ENCODE measurements around the gene CREB5.

The CREB5 gene

DNA sequence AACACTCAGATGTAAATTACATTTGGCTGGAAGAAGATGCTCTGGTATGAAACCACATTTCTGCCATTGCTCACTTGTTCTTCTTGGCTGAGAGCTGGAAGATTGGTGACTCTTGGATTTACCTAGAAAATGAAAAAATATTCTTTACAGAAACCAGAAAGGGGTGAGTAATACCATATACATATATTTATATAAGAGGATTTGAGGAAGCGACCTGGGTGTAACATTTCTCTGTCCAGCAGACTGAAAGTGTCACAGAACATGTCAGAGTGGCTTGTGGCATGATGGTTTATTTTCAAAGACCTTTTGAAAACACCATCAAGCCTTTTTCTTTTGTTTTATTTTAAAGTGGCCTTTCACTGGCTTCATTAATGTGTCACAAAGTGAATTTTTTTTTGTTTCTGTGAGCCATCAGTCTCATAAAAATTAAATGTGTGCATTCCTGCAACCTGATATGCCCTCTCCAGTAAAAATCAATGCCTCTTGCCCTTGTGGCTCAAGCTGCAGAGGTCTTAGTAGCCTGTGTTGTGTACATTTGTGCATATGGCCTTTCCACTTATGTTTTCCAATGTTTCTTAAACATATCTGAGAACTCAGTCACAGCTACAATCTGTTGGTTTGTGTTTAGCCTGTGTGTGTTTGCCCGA, 23.5 kb downstream of the CREB5 start:
- DNase-seq, result no peak

DNA sequence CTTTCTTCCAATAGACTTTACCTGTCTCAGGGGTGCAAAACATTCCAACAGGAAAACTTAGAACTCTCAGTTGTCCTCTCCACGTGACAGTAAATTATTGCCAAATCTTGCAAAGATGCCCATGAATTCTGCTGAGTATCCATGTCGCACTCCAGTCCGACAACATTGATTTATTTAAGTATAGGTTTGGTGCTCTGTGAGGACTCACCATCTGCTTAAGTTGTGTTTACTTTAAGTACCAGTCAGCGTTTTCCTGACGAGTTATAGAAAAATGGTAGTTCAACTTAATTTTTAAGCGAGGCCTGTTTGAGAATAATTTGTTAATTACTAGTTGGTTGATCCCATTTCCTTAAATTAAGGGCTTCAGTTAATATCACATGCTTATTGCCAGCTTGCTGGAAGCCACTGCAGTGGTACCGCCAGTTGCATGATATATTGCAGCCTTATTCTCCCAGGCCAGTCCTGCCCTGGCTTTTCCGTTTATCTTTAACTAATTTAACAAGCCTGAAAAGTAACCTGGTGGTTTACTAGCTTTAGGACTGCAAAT, 27.8 kb downstream of the CREB5 start:
- DNase-seq, result no peak

DNA sequence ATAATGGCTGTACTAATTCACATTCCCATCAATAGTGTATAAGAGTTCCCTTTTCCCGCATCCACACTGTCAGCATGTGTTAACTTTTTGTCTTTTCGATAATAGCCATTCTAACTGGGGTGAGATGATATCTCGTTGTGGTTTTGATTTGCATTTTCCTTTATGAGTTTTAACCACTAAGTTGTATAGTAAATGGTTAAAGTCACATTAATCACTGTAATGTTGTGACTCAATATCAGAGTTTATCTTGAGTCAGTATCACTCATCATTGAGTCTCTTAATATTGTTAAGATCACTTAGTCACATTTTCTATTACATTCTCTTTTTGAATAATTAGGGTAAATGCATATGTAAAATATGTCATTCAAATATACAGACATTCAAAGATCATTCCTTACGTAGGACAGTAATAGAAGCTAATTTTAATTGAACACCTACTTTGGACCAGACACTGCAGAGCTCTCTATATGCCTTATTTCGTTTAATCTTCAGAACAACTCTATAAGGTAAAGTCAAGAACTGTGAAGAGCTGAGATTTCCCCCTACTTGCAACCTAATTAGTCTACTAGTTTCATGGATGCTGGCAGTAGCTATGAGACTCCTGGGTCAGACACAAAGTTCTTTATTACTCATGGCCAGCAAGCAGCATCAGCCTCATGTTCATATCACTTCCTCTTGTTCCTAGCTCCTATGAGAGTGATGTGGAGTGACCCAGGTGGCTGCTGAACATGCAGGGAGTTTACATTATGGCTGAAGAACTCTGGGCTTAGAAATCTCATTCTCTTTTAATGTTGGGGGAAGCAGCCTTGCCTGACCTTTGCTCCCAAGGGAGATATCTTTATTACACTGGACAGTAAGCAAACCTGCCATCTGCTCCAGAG, 30.5 kb downstream of the CREB5 start:
- no peak for DNase-seq

DNA sequence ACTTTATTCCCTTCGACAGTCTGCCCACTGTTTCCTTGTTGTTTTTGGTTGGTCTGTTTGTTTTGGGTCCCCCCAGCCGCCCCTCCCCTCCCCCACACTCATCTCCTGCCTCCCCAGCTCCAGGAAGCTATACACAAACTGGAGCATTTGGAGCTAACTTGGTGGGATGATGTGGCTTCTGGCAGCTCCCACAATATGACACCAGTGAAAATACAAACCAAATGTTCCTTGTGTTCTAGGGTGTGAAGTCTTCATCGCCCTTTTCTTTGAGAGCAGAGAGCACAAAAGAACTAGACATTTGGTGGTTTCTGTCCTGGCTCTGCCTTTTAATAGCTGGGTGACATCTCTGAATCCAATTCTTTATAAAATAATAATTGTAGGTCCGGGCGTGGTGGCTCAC, 33.8 kb downstream of the CREB5 start:
- DNase-seq, result no peak

- no peak for DNase-seq
These were observed 34.8 kb downstream of the CREB5 start for GRCh38 chr7:28447071-28447470.

DNA sequence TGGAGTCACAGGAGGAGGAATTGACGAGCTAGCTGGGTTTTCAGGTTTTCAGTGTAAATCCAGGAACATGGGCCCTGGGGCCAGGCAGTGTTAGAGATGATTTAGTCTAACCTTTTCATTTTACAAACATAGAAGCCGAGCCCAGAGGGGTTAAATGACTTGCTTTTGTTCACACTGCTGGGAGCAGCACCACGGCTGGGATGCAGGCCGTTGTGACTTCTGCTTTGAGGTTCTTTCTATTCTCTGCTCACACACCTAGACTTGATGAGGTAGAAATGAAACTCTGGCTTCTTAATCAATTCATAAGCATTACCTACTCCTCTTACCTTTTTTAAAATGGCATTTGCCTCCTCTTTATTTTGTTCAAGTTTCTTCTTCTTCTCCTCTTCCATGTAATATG, 36.4 kb downstream of the CREB5 start:
- no peak for DNase-seq

DNA sequence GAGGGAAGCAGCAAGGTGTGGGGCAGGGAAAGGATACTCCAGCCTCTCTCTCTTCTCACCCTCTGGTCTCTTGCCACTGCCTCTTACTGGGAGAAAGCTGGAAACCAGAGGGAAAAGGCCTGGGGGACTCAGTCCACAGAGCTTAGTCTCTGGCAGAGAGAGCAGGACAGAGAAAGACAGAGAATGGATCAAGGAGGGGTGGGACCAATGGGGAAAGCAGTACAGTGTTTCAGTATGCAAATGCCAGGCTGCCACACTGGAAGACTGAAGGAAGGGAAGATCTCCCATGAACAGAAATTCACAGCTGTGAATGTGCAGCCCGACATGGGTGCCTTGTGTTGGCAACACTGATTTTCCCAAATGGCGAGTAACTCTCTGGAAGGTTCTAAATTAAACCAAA, 40.4 kb downstream of the CREB5 start:
- DNase-seq, result no peak

DNA sequence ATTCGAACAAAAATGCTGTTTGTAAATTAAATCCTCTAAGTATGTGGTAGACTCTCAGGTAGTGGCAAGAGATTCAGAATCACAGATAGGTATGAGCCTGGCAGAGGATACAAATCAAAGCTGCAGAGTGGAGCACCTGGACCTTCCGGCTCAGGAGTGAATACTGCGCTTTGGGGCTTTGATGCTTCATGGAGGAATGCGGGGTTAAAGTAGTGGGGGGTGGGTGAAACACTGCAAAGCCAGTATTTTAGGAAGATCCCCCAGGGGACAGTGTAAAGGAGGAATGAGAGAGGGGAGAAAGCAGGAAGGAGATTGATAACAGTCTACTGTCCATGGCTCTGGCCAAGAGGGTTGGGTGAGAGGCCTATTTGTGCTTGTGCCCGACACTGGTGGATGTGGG, 43.2 kb downstream of the CREB5 start:
- DNase-seq, result no peak

- DNase-seq, result no peak
These were observed 43.7 kb downstream of the CREB5 start for GRCh38 chr7:28456044-28456443.

- no peak for DNase-seq
These were observed 46.4 kb downstream of the CREB5 start for GRCh38 chr7:28458732-28459131.

GRCh38 chr7:28459306-28459705, 47.0 kb downstream of the CREB5 start:
- DNase-seq, result no peak

GRCh38 chr7:28465697-28466096, 53.4 kb downstream of the CREB5 start:
- DNase-seq, result no peak

DNA sequence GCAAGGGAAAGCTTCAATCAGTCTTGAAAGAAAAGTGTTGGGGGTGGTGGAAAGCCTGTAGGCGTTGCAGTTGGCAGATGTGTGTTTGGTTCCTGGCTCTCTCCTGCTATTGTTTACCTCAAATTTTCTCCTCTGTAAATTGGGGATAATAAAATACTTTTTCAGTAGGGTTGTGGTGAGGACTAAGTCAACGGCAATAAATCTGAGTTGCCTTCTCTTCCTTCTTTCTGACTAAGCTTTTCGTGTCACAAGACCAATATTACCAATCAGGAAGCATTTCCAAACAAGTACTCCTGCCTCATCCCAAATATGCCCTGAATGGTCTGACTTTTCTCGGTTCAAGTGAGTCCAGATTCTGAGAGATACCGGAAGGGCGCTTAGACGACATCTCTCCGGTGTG, 54.0 kb downstream of the CREB5 start:
- no peak for DNase-seq

GRCh38 chr7:28466885-28467284, 54.6 kb downstream of the CREB5 start:
- DNase-seq, result no peak

- no peak for DNase-seq
These were observed 57.2 kb downstream of the CREB5 start for GRCh38 chr7:28469562-28469961.

DNA sequence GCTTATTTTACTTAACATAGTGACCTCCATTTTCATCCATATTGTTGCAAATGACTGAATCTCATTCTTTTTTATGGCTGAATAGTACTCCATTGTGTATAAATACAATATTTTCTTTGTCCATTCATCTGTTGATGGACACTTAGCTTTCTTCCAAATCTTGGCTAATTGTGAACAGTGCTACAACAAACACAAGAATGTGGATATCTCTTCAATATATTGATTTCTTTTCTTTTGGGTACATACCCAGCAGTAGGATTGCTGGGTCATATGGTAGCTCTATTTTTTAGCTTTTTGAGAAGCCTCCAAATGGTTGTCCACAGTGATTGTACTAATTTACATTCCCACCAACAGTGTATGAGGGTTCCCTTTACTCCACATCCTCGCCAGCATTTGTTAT, 58.0 kb downstream of the CREB5 start:
- DNase-seq, result no peak

- no peak for DNase-seq
These were observed 60.0 kb downstream of the CREB5 start for GRCh38 chr7:28472332-28472731.

GRCh38 chr7:28473571-28474281, 61.4 kb downstream of the CREB5 start:
- no peak for DNase-seq

GRCh38 chr7:28474282-28474638, 61.9 kb downstream of the CREB5 start:
- DNase-seq, result no peak

- no peak for DNase-seq
These were observed 62.3 kb downstream of the CREB5 start for GRCh38 chr7:28474640-28475039.

DNA sequence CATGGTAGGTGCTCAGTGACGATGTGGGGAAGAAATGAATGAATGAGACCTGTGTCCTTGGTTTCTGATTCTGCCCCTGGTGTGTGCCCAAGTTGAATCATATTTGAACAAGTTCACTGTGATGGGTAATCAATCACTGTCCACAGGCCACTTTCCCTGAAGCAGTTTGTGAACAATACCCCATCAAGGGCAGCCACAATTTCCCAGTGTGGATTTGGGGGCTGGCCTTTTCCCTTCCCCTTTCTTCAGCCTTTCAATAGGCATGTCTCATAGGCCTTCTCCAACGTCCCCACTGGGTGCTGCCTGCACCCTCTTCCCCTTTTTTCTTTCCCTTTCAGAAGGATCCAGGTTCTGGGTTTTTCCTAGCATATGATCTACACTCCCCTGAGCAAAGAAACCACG, 64.7 kb downstream of the CREB5 start:
- no peak for DNase-seq

GRCh38 chr7:28478656-28479055, 66.3 kb downstream of the CREB5 start:
- DNase-seq, result no peak

GRCh38 chr7:28479507-28479947, 67.2 kb downstream of the CREB5 start:
- no peak for DNase-seq

DNA sequence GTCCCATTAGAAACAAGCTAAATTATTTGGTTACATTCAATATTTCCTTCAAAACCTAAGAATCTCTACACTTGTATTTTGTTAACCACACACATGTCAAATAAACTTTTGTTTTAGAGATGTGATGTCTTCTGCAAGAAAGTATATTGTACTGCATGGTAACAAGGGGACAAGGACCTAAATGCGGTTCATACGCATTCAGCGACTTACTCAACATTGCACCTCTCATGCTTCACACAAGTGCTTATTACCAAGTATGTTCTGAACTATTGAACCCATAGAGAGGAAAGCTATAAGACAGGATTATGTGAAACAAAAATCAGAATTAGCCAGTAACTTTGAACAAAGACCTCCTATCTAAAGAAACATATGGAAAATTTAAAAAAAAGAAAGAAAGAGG, 68.3 kb downstream of the CREB5 start:
- DNase-seq, result no peak

Measured in KG1 (cell line).